ENCODE results near the gene CHN2.

Gene CHN2

GRCh38 chr7:29442146-29442545 is 247.6 kb downstream of the CHN2 start:
- no peak for DNase-seq
- no peak for TF ChIP-seq CTCF (IDR thresholded peaks at IDR 0.05; ENCODE audit: low read depth, low read length)
- Histone ChIP-seq H3K36me3 (no peaks in the 10 kb centered on the region), H3K4me1 (no peaks in the 10 kb centered on the region), H3K4me3 (ENCODE audit: low read depth, low read length) (no peak overlapping the region), H3K27me3 (no peaks in the 10 kb centered on the region), H3K9me3 (no peaks in the 10 kb centered on the region)

- DNase-seq: no peak
- Histone ChIP-seq H3K4me1 (no peaks in the 10 kb centered on the region), H3K36me3 (no peaks in the 10 kb centered on the region), H3K27me3 (no peaks in the 10 kb centered on the region), H3K4me3 (ENCODE audit: low read depth, low read length) (no peak overlapping the region), H3K9me3 (no peaks in the 10 kb centered on the region)
- no peak for TF ChIP-seq CTCF (IDR thresholded peaks at IDR 0.05; ENCODE audit: low read depth, low read length)
Measured at GRCh38 chr7:29443552-29443951, 249.0 kb downstream of the CHN2 start.

- no peaks in the 10 kb centered on the region for H3K27me3 ChIP-seq
- H3K36me3 ChIP-seq: no peaks in the 10 kb centered on the region
- no peak for DNase-seq
- no peak for TF ChIP-seq CTCF (IDR thresholded peaks at IDR 0.05; ENCODE audit: low read depth, low read length)
- no peak overlapping the region for H3K4me3 ChIP-seq (ENCODE audit: low read depth, low read length)
- H3K4me1 ChIP-seq: no peaks in the 10 kb centered on the region
- no peaks in the 10 kb centered on the region for H3K9me3 ChIP-seq
Measured at GRCh38 chr7:29444267-29444666, 249.7 kb downstream of the CHN2 start.

GRCh38 chr7:29445736-29446135 is 251.2 kb downstream of the CHN2 start:
- no peaks in the 10 kb centered on the region for H3K27me3 ChIP-seq
- H3K9me3 ChIP-seq: no peaks in the 10 kb centered on the region
- no peak overlapping the region for H3K4me3 ChIP-seq (ENCODE audit: low read depth, low read length)
- TF ChIP-seq CTCF (IDR thresholded peaks at IDR 0.05; ENCODE audit: low read depth, low read length): no peak
- H3K36me3 ChIP-seq: no peaks in the 10 kb centered on the region
- DNase-seq: no peak
- H3K4me1 ChIP-seq: no peaks in the 10 kb centered on the region

GRCh38 chr7:29447828-29448227 is 253.3 kb downstream of the CHN2 start:
- no peaks in the 10 kb centered on the region for H3K36me3 ChIP-seq
- H3K9me3 ChIP-seq: no peaks in the 10 kb centered on the region

More at GRCh38 chr7:29447828-29448227, 253.3 kb downstream of the CHN2 start:
- no peak for TF ChIP-seq CTCF (IDR thresholded peaks at IDR 0.05; ENCODE audit: low read depth, low read length)
- H3K27me3 ChIP-seq: no peaks in the 10 kb centered on the region
- H3K4me3 ChIP-seq (ENCODE audit: low read depth, low read length): no peak overlapping the region
- no peaks in the 10 kb centered on the region for H3K4me1 ChIP-seq
- no peak for DNase-seq
